G401 (cell line): ENCODE measurements around the gene ENPEP. TPM values are rescaled to one million over a fixed set of nuclear protein-coding genes. Genes with fewer than 3 reads are reported as not detected.
"Not testable (repeated sequence)": the region's sequence is repeated elsewhere in the genome, so short reads cannot be mapped to it uniquely, and the experiment has no call there.

ENCODE experiments used
- DNase-seq: peaks from one replicate; pipeline ENCODE4 v3.0.0-alpha.2; 2015; ENCODE audit warnings: low spot score
- in situ Hi-C: cut with HindIII; loops from 2 replicates; pipeline ENCODE4 v1.10.0; 2016; ENCODE audit warnings: low sequenced_read_pairs, mixed read lengths
- total RNA-seq: library from RNA; depleted of rRNA; stranded (reverse); fragments of >200 nt; shearing (Covaris generic); gene quantifications from 2 replicates; pipeline ENCODE4 v1.2.3, GENCODE V29; 2014; rRNA removed

Gene ENPEP
- not detected in 2 replicates for total RNA-seq

DNA sequence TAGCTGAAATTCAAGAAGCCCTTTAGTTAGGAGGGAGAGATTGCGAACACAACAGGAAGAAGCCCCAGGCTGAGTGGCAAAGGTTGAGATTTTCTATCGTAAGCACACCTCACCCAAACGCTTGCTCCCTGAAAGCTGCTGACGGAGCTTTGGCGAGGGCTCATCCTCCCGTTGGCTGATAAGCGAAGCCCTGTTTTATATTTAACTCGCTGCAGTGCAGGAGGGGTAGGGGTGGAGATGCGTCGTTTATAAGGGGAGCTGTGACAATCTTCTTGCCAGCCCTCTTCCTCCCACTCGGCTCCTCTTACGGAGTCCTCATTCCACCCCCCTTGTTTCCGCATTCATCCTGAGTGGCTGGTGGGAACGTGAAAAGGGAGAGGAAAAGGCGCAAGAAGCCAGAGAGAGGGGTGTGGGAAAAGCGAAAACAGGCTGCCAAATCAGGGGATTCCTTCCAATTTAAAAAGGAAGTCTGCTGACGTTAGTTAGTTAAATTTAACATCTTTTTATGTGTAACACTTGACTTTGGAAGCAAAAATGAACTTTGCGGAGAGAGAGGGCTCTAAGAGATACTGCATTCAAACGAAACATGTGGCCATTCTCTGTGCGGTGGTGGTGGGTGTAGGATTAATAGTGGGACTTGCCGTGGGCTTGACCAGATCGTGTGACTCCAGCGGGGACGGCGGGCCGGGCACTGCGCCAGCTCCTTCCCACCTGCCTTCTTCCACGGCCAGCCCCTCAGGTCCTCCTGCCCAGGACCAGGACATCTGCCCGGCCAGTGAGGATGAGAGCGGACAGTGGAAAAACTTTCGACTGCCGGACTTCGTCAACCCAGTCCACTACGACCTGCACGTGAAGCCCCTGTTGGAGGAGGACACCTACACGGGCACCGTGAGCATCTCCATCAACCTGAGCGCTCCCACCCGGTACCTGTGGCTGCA lies at the start of gene ENPEP:
Gene ENPEP, plus strand, starts transcription at position 275 of the 938 bp plus-strand sequence. Its CDS starts 260 bp downstream, at position 535.
- in situ Hi-C loops: no loop called here
- DNase-seq: no peak

- DNase-seq, in situ Hi-C loops: not testable (repeated sequence)
Observed at GRCh38 chr4:110431805-110432204, 44.1 kb upstream of the ENPEP start.

DNA sequence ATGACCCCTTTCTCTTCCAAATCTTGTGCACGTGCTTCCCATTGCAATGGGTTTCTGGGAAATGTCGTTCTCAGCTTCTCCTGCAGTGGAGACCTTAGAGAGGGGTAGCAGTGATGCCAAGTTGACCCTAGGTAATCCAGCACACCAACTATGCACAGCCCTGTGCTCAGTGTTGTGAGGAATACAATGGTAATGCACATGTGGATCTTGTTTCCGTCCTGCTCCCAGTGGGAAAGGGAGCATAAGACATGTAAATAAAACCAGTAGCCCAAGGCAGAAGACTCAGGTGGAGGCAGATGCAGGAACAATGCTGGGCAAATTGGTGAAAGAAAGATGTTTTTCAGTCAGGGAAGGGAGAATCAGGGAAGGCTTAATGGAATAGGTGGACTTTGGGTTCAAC lies 38.7 kb upstream of the ENPEP start:
- in situ Hi-C loops, DNase-seq: not testable (repeated sequence)

DNA sequence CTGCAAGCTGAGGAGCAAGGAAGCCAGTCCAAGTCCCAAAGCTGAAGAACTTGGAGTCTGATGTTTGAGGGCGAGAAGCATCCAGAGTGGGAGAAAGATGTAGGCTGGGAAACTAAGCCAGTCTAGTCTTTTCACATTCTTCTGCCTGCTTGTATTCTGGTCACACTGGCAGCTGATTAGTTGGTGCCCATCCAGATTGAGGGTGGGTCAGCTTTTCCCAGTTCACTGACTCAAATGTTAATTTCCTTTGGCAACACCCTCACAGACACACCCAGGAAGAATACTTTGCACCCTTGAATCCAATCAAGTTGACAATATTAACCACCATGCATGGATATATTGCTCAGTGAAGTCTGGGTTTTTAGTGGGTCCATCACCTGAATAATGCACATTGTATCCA lies 36.7 kb upstream of the ENPEP start:
- in situ Hi-C loops, DNase-seq: not testable (repeated sequence)

GRCh38 chr4:110442309-110442708 lies 33.6 kb upstream of the ENPEP start:
- no peak for DNase-seq
- in situ Hi-C loops: no loop called here

DNA sequence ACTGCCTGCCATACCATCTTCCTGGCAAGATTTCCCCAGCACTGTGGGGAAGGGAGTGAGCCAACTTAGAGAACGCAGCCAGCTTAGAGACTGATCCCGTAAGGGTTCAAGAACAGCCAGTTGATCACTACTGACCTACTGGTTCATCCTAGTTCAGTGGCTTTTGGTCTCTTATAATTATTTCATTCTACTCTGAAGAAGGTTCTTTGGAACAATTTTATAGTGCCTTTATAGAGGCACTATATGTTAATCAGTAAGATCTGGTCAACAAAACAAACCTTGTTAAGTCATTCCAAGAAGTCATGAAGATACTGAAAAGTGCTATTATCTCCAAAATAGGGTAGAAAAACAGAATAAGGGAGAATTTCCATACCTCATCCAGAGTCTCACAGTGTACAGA lies 33.2 kb upstream of the ENPEP start:
- in situ Hi-C loops: no loop called here
- no peak for DNase-seq

DNA sequence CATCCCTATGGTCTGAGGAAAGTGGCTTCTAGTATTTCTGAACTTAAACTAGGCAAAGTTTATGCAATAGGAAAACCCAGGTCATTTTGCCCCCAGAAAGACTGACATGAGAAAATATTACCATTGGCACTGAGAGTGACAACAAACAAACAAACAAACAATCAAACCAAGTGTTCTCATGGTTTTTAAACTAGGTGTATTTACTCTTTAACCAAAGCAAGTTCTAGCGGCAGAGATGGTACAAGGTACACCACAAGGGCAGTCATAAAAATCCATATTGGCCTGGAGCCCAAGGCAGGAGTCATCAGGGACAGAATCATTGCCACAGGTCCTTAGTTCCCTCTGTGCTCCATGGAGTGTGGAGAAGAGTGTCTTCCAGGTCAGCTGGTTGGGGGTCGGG lies 26.0 kb upstream of the ENPEP start:
- no peak for DNase-seq
- in situ Hi-C loops: no loop called here

DNA sequence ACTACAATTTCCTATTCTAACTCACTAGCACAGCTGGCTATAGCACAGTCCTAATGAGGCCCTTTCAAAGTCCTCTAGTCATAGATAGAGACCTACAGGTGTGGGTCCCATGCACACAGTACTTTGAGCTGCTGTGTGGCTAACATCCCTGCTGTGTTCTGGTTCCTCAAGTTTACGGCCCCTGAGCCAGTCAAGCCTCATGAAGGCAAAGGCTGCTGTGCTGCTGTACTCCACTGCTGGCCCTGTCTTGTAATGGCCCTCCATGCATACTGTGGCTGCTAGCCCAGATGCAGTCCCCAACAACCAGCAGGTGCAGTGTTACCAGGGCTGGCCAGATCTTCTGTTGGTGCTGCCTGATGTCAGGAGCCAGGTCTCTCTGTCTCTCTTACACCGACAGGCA lies 23.4 kb upstream of the ENPEP start:
- in situ Hi-C loops: no loop called here
- no peak for DNase-seq

GRCh38 chr4:110454441-110454840 lies 21.5 kb upstream of the ENPEP start:
- in situ Hi-C loops: no loop called here
- no peak for DNase-seq

DNA sequence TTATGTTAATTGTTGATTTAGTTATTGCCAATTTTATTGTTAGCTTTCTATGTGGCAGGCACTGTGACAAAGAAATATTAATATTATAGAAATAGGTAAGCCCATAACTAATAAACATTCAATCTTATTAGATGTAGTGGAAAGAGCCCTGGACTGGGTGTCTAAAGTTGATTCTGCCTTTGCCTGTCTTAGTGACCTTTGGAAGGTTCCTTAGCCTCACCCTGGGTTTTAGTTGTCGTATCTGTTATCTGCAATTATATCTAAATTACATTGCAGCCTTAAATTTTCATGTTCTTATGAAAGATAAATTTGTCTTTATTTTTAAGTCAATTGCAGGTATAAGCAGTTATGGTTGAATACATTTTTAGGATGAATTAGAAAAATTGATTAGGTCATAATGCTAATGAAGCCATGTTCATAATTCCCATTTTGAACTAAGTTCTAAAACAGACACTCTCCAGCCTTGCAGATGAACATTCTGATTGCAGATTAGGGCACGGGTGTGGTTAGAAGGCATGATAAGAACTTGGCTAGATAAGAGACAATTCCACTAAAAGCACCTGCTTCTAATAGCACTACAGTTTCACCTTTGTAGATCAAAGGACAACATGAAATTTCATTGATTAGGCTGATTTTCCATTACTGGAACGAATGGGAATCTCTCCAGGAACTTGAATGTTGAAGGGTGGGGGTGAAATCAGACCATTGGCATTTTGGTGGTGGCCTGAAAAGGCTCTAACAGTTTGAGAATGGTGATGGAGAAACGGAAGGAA lies 17.3 kb upstream of the ENPEP start:
- in situ Hi-C loops: no loop called here

DNA sequence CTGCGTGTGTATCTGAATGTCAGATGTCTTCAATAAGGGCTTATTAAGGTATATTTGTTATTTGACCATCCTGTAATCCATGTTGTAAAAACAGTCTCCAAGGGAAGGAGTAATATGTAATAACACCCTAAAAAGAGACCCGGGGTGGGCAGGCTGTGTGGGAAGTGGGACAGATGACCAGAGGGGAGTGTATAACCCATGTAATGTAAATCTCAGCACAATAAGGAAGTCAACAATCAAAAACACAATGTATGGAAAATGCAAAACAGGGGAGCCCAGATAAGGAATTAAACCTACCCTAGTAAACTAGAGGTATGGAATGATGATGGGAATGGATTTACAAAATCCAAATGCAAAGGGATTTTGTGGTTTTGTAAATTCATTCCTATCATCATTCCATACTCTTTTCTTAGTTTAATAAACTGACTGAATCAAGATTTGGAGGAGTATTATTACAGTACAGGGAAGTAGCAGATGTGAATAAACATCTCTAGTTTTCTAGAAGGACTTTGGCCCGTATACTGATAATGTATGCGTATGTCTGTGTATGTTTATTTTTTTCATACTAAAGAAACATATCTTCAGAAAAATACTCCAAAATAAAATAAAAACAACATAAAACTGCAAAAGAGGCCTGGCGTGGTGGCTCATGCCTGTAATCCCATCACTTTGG lies 15.7 kb upstream of the ENPEP start:
- in situ Hi-C loops: no loop called here
- no peak for DNase-seq

More for the DNA sequence above, 17.3 kb upstream of the ENPEP start:
- no peak for DNase-seq

- in situ Hi-C loops: no loop called here
Observed at GRCh38 chr4:110467400-110467799, 8.6 kb upstream of the ENPEP start.

GRCh38 chr4:110472583-110473329 lies 3.2 kb upstream of the ENPEP start:
- DNase-seq: no peak
- in situ Hi-C loops: no loop called here

More at GRCh38 chr4:110467400-110467799, 8.6 kb upstream of the ENPEP start:
- no peak for DNase-seq

- DNase-seq: no peak
- in situ Hi-C loops: no loop called here
Observed at GRCh38 chr4:110474481-110474880, 1.5 kb upstream of the ENPEP start.

GRCh38 chr4:110475080-110475479 lies 875 bp upstream of the ENPEP start:
- DNase-seq, in situ Hi-C loops: not testable (repeated sequence)

DNA sequence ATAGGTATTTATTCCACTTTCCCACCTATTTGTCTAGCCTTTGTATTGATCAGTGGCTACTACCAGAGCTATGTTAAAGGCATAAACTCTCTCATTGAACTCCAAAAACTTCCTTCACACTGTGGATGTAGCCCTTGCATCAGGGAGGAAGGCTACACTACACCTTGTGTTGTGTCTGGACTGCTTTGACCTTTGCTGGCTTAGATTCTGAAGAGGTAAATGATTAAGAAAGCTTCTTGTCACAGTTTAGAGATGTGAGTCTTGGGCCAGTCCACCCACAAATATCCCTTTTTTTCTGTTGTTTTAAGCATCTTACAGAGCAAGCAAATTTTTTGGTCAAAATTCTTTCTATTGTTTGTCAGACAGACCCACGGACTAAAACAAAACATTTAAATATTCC lies 1.9 kb downstream of the ENPEP start:
- in situ Hi-C loops: no loop called here
- DNase-seq: no peak

GRCh38 chr4:110480031-110480549 lies 4.1 kb downstream of the ENPEP start:
- in situ Hi-C loops: no loop called here
- DNase-seq: no peak

DNA sequence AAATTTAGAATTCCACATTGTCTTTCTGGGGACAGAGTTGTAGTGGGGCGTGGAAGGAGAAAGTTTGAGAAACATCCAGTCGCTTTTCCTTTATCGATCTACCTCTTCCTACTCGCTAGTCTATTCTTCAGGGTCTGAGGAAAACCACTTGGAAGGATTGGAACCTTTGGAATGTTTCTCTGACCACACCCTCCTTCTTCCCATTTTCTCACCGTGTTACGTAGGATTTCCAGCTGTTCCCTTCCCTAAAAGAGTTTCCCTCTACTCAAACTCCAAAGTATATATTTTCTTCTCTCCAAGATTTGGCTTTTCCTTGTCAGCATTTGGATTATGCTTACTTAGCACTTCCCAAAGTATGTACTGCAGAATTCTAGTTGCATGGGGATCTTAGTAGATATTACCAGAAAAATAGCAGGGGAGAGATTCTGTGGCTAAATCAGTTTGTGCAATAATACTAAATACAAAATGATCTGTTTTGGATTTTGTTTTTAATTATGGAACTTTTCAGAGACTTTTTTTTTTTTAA lies 4.9 kb downstream of the ENPEP start:
- DNase-seq: no peak
- in situ Hi-C loops: no loop called here
